Thoracic aorta (tissue), 2 donors: Measurements from ENCODE around the gene ARHGEF26. TPM values are rescaled to one million over a fixed set of nuclear protein-coding genes. Genes with fewer than 3 reads are reported as not detected.

Experiments used
- ATAC-seq: fragments of 150-250 bp; one replicate; pipeline ENCODE4 v1.8.0; 2017; ENCODE audit warnings: low read depth; ENCODE audit not compliant: insufficient number of reproducible peaks, low FRiP score
- DNase-seq: peaks from one replicate; pipeline ENCODE4 v3.0.0-alpha.2; 2020; ENCODE audit warnings: low spot score
- H3K27ac ChIP-seq, 2 donors: fragments of 200-600 bp; sonication (generic); 1 replicate in 1 of 2; 2 replicates in 1 of 2; pipeline ENCODE4 v1.5.1; 2016; ENCODE audit warnings: mild to moderate bottlenecking in 2 of 2, moderate library complexity in 2 of 2
- H3K27me3 ChIP-seq: fragments of 200-600 bp; sonication (generic); replicated peaks from 2 replicates; pipeline ENCODE4 v1.6.0; 2016; ENCODE audit warnings: mild to moderate bottlenecking; ENCODE audit not compliant: insufficient read depth
- H3K36me3 ChIP-seq: fragments of 200-600 bp; sonication (generic); one replicate; pipeline ENCODE4 v1.5.1; 2016
- H3K4me1 ChIP-seq, 2 donors: fragments of 200-600 bp; sonication (generic); 1 replicate in 1 of 2; 2 replicates in 1 of 2; pipeline versions ENCODE4 v1.5.1 to v1.6.0; 2016; ENCODE audit warnings: low read depth in 2 of 2, mild to moderate bottlenecking in 1 of 2; ENCODE audit not compliant: control insufficient read depth in 1 of 2
- H3K4me3 ChIP-seq: fragments of 200-600 bp; sonication (generic); 2 replicates; pipeline ENCODE4 v1.5.1; 2016; ENCODE audit warnings: mild to moderate bottlenecking
- H3K9me3 ChIP-seq: fragments of 200-600 bp; sonication (generic); 2 replicates; pipeline ENCODE4 v1.5.1; 2016
- CTCF ChIP-seq: fragments of 200-600 bp; sonication (generic); IDR thresholded peaks from one replicate; pipeline ENCODE4 v1.5.1; 2019; ENCODE audit warnings: antibody characterized with exemption
- total RNA-seq, 2 donors: library from RNA; depleted of rRNA; stranded (reverse); fragments of >200 nt; gene quantifications; one replicate each; pipeline versions ENCODE4 v1.1.0 to v1.2.3, GENCODE V29; 2016

Gene ARHGEF26
- total RNA-seq, 2 donors from 2014 or later: 88.0 to 96.4 TPM

- no peaks in the 10 kb centered on the region for H3K9me3 ChIP-seq
- no peak for TF ChIP-seq CTCF
- ATAC-seq (no peak), DNase-seq (no peak)
- H3K27ac ChIP-seq: peak overlapping the region in 1 of 2 donors; percentile 9
- peaks cover 0 to 12% of the 10 kb centered on the region in 2 donors for H3K4me1 ChIP-seq
- H3K27me3 ChIP-seq: no peaks in the 10 kb centered on the region
- no peak overlapping the region for H3K4me3 ChIP-seq
- peaks cover 5% of the 10 kb centered on the region for H3K36me3 ChIP-seq
Observed at GRCh38 chr3:154274348-154274747, 153.2 kb downstream of the ARHGEF26 start.

DNA sequence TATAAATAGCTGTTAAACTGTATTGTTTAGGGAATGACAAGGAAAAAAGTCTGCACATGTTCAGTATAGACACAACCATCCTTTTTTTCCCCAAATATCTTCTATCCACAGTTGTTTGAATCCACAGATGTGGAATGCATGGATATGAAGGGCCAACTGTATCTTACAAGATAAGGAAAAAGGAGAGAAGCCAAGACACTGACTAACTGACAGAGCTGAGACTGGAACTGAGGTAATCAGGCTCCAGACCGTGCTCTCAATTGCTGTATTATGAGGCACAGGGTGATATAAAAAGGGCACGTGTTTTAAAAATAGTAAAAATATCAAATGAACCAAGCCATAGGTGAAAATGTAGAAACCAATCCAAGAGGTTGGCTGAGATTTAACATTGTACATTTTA is 154.1 kb downstream of the ARHGEF26 start:
- Histone ChIP-seq H3K27ac (no peak overlapping the region), H3K27me3 (no peaks in the 10 kb centered on the region), H3K4me3 (no peak overlapping the region), H3K9me3 (no peaks in the 10 kb centered on the region), H3K4me1 (peaks cover 0 to 12% of the 10 kb centered on the region in 2 donors), H3K36me3 (peaks cover 5% of the 10 kb centered on the region)
- no peak for TF ChIP-seq CTCF
- no peak for DNase-seq
- ATAC-seq: no peak

GRCh38 chr3:154275965-154276364 is 154.8 kb downstream of the ARHGEF26 start:
- no peaks in the 10 kb centered on the region for H3K9me3 ChIP-seq
- H3K4me3 ChIP-seq: no peak overlapping the region
- H3K27ac ChIP-seq: no peak overlapping the region
- H3K27me3 ChIP-seq: no peaks in the 10 kb centered on the region
- DNase-seq: no peak
- TF ChIP-seq CTCF: no peak
- ATAC-seq: no peak
- peaks cover 5% of the 10 kb centered on the region for H3K36me3 ChIP-seq
- H3K4me1 ChIP-seq: peaks cover 0 to 12% of the 10 kb centered on the region in 2 donors

DNA sequence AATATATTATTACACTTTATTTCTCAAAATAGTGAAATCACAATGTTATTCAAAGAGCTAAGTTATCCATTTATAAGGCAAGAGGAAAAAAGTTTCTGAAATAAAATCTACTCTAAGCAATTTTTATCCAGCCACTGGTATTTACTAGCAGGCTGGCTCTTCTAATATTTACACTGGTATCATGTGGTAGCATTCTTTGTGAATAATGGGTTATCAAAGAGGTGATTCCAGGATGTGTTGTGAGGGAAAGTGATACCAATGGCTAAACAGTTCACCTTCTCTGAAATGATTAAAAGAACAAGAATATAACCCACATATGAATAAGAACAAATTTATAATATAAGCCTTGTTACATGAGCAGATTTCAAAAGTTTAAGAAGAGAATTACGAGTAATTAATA is 159.0 kb downstream of the ARHGEF26 start:
- Histone ChIP-seq H3K27me3 (no peaks in the 10 kb centered on the region), H3K9me3 (no peaks in the 10 kb centered on the region), H3K36me3 (peaks cover 13% of the 10 kb centered on the region), H3K4me3 (no peak overlapping the region), H3K27ac (no peak overlapping the region), H3K4me1 (peaks cover 0 to 4% of the 10 kb centered on the region in 2 donors)
- no peak for DNase-seq
- no peak for TF ChIP-seq CTCF
- no peak for ATAC-seq

DNA sequence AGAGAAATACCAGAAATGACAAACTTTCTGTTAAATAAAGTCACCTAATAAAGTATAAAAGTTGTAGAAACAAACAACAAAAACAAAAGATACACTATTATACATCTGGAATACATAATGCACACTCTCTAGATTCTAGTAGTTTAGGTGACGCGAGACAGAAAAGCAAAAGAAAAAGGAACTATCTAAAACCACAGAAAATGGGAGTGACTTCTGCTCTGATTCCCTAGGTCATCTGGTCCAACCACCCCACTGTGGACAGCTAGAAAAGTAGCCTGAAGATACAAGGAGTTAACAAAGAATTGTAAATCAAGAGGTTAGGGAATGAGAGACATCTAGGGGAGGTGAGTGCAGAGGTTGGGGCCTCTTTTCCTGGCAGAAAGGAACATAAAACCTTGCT is 164.0 kb downstream of the ARHGEF26 start:
- H3K27me3 ChIP-seq: no peaks in the 10 kb centered on the region
- no peak overlapping the region for H3K27ac ChIP-seq
- no peak overlapping the region for H3K4me3 ChIP-seq
- no peaks in the 10 kb centered on the region for H3K4me1 ChIP-seq
- H3K36me3 ChIP-seq: peaks cover 11% of the 10 kb centered on the region
- no peak for ATAC-seq
- no peak for TF ChIP-seq CTCF
- no peak for DNase-seq
- H3K9me3 ChIP-seq: no peaks in the 10 kb centered on the region
